Adrenal gland (tissue), 12 donors: ENCODE data around the gene TBC1D30. TPM values are rescaled to one million over a fixed set of nuclear protein-coding genes. Genes with fewer than 3 reads are reported as not detected.

ENCODE experiments used
- DNase-seq, 7 donors: peaks; one replicate each; pipeline ENCODE4 v3.0.0-alpha.2; 2019 to 2020
- H3K27ac ChIP-seq, 5 donors: fragments of 200-600 bp; sonication (generic) in 4 of 5; 1 replicate in 3 of 5; 2 replicates in 2 of 5; pipeline versions ENCODE4 v1.5.1 to v1.8.0; 2016 to 2020; ENCODE audit warnings: mild to moderate bottlenecking in 1 of 5
- H3K27me3 ChIP-seq: fragments of 200-600 bp; 2 replicates; pipeline ENCODE4 v1.8.0; 2021
- H3K36me3 ChIP-seq, 2 donors: fragments of 200-600 bp; replicated peaks in 1 of 2; 1 replicate in 1 of 2; 2 replicates in 1 of 2; pipeline versions ENCODE4 v1.5.1 to v1.8.0; 2018 to 2022
- H3K4me1 ChIP-seq, 2 donors: fragments of 200-600 bp; replicated peaks in 1 of 2; 1 replicate in 1 of 2; 2 replicates in 1 of 2; pipeline versions ENCODE4 v1.5.1 to v1.8.0; 2018 to 2021
- H3K4me3 ChIP-seq, 4 donors: fragments of 200-600 bp; sonication (generic) in 3 of 4; one replicate each; pipeline ENCODE4 v1.5.1; 2016 to 2018
- H3K9me3 ChIP-seq, 3 donors: fragments of 200-600 bp; sonication (generic) in 1 of 3; replicated peaks in 1 of 3; 1 replicate in 2 of 3; 2 replicates in 1 of 3; pipeline versions ENCODE4 v1.5.1 to v1.8.0; 2016 to 2021
- POLR2A ChIP-seq, 2 donors: fragments of 450-650 bp; IDR thresholded peaks; one replicate each; pipeline ENCODE4 v1.6.1; 2017; ENCODE audit warnings: antibody characterized with exemption in 2 of 2, mild to moderate bottlenecking in 2 of 2, moderate library complexity in 1 of 2
- WGBS, 4 donors: extraction: QIAGEN DNeasy Blood & Tissue Kit in 2 of 4; methylation state at CpG; one replicate each; pipeline versions ENCODE4 v1.1.5 to v1.1.7; 2013 to 2017; 5-methylcytosine and 5-hydroxymethylcytosine counted together
- intact Hi-C, 2 donors: fragments of 100-400 bp; cut with DNase I; formaldehyde crosslinking; loops; one replicate each; pipeline versions ENCODE4 v1.14.1 to v1.15.0; 2022 to 2023
- polyA plus RNA-seq, 3 donors: library from polyadenylated mRNA; stranded (reverse); fragments of 200-250 nt in 2 of 3; fragments of 350-450 nt in 1 of 3; fragmentation: Illumina TruSeq in 1 of 3; extraction: RNeasy Lipid Tissue Mini Kit (QIAGEN cat#74804) in 1 of 3; gene quantifications; one replicate each; pipeline ENCODE4 v1.2.3, GENCODE V29; 2013 to 2014
- total RNA-seq, 9 donors: library from RNA; depleted of rRNA in 4 of 9; stranded (reverse); fragments of >200 nt in 4 of 9; fragments of 120-200 nt in 1 of 9; fragmentation: NEBNext Ultra II Directional in 1 of 9; extraction: Animal tissue kit (Norgen Biotek cat#: 25700) in 1 of 9; gene quantifications; one replicate each; pipeline versions ENCODE4 v1.1.0 to v1.2.4, GENCODE V29; 2013 to 2023
- TF ChIP-seq, protein P1 (sequence below), 6 experiments: fragments of 450-650 bp in 4 of 6; fragments of 200-600 bp in 2 of 6; sonication (generic) in 1 of 6; IDR thresholded peaks; 1 replicate in 5 of 6; 2 replicates in 1 of 6; pipeline versions ENCODE4 v1.5.1 to v1.8.0; 2016 to 2021; ENCODE audit warnings: antibody characterized with exemption in 6 of 6, mild to moderate bottlenecking in 2 of 6, moderate library complexity in 1 of 6
- donor health status: healthy with polysubstance abuse.
- donor health status: Bipolar disorder and iron deficiency.
- donor health status: DM: yes; HTN: yes; CAD: no.
- donor health status: DM: no; HTN: no; CAD: no.
- donor health status: DM: no; HTN: no; CAD: no.
- donor health status: DM: yes; HTN: yes; CAD: no.

TBC1D30 gene
- total and polyA plus RNA-seq, 12 donors: 1.2 to 13.3 (median 3.9) TPM

DNA sequence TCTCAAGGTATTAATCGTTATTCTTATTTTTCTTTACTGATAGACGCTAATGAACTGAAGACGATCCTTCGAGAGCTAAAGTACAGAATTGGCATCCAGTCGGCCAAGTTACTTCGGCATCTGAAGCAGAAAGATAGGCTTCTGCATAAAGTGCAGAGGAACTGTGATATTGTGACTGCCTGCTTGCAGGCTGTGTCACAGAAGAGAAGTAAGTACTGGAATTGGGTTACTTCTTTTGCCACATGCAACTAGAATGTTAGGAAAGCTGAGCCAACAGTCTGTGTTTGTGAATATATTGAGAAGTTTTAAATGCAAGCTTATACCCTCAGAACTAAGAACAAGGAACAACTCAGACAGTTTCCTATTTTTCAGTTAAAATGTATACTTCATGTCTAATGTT is 38.6 kb upstream of the TBC1D30 start:
- 92 to 98% (median 94%) methylated on average over 6 of the region's 6 CpGs for WGBS, 4 donors
- H3K36me3 ChIP-seq: no peaks in the 10 kb centered on the region
- peaks cover 7 to 14% of the 10 kb centered on the region in 2 donors for H3K4me1 ChIP-seq
- no peak overlapping the region for H3K4me3 ChIP-seq
- no peak overlapping the region for H3K27ac ChIP-seq
- intact Hi-C loops: no loop called here
- no peaks in the 10 kb centered on the region for H3K9me3 ChIP-seq
- TF ChIP-seq, protein P1, sequence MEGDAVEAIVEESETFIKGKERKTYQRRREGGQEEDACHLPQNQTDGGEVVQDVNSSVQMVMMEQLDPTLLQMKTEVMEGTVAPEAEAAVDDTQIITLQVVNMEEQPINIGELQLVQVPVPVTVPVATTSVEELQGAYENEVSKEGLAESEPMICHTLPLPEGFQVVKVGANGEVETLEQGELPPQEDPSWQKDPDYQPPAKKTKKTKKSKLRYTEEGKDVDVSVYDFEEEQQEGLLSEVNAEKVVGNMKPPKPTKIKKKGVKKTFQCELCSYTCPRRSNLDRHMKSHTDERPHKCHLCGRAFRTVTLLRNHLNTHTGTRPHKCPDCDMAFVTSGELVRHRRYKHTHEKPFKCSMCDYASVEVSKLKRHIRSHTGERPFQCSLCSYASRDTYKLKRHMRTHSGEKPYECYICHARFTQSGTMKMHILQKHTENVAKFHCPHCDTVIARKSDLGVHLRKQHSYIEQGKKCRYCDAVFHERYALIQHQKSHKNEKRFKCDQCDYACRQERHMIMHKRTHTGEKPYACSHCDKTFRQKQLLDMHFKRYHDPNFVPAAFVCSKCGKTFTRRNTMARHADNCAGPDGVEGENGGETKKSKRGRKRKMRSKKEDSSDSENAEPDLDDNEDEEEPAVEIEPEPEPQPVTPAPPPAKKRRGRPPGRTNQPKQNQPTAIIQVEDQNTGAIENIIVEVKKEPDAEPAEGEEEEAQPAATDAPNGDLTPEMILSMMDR (IDR thresholded peaks at IDR 0.05): no peak
- no peak for TF ChIP-seq POLR2A (IDR thresholded peaks at IDR 0.05)
- no peak for DNase-seq
- no peaks in the 10 kb centered on the region for H3K27me3 ChIP-seq

DNA sequence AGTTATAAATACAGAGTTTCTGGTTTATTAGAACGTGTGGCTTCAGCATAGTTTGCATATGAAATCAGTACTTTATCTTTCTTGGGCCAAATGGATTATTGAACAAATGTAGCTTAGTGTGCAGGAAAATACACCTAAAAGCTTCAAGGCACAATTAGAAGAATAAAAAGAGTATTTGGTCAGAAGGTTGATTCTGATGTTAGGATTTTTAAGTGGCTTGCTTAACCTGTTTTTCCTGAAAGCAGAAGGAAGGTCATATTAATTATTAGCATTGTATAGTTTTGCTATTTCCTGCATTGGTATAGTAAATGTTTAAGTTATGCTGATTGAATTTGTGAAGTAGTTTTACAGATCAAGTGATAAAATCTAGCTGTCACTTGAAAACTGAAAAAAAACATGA is 34.3 kb upstream of the TBC1D30 start:
- Histone ChIP-seq H3K4me1 (no peaks in the 10 kb centered on the region), H3K4me3 (no peak overlapping the region), H3K36me3 (no peaks in the 10 kb centered on the region), H3K9me3 (no peaks in the 10 kb centered on the region), H3K27ac (no peak overlapping the region), H3K27me3 (no peaks in the 10 kb centered on the region)
- WGBS, 4 donors: 76 to 86% (median 79%) methylated on average over 1 of the region's 1 CpG
- no peak for TF ChIP-seq POLR2A (IDR thresholded peaks at IDR 0.05)
- TF ChIP-seq, protein P1 (IDR thresholded peaks at IDR 0.05): no peak
- DNase-seq: no peak
- intact Hi-C loops: no loop called here

DNA sequence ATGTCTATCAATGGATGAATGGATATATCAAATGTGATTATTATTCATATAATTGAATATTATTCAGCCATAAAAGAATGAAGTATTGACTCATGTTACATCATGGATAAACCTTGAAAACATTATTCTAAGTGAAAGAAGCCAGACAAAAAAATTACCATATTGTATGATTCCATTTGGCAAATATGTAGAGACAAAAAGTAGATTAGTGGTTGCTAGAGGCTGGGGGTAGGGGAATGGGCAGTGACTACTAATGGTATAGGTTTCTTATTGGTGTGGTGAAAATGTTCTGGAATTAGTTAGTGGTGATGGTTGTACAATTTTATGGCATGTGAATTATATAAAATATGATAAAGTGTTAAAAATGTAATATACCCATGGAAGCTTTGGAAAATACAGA is 33.4 kb upstream of the TBC1D30 start:
- no peak for TF ChIP-seq POLR2A (IDR thresholded peaks at IDR 0.05)
- TF ChIP-seq, protein P1 (IDR thresholded peaks at IDR 0.05): no peak
- intact Hi-C loops: no loop called here

DNA sequence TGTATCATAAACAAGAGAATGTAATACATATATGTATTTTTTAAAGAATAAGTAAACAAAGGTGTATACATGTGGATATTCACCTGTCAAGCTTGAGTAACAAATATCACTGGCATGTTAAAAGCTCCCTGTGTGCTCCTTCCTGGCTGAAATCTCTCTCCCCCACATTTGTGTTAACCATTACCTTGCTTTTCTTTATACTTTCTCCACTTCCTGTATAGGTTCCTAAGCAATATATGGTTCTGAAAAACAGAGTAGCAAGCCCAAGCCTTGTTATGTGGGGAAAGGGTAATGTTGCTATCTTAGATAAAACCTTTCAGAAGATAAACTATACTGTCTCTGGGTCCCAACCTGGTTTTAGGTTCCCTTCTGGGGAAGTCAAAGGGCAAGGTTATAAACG is 32.3 kb upstream of the TBC1D30 start:
- 65 to 85% (median 82%) methylated on average over 1 of the region's 1 CpG for WGBS, 4 donors
- TF ChIP-seq, protein P1 (IDR thresholded peaks at IDR 0.05): no peak
- no peak for TF ChIP-seq POLR2A (IDR thresholded peaks at IDR 0.05)

More for the DNA sequence above, 33.4 kb upstream of the TBC1D30 start:
- Histone ChIP-seq H3K27me3 (no peaks in the 10 kb centered on the region), H3K4me1 (no peaks in the 10 kb centered on the region), H3K36me3 (no peaks in the 10 kb centered on the region), H3K4me3 (no peak overlapping the region), H3K27ac (no peak overlapping the region), H3K9me3 (no peaks in the 10 kb centered on the region)
- no peak for DNase-seq

More for the DNA sequence above, 32.3 kb upstream of the TBC1D30 start:
- H3K27ac ChIP-seq: no peak overlapping the region
- no peaks in the 10 kb centered on the region for H3K27me3 ChIP-seq
- no peaks in the 10 kb centered on the region for H3K36me3 ChIP-seq
- no peaks in the 10 kb centered on the region for H3K4me1 ChIP-seq
- H3K4me3 ChIP-seq: no peak overlapping the region
- DNase-seq: no peak
- H3K9me3 ChIP-seq: no peaks in the 10 kb centered on the region
- intact Hi-C loops: no loop called here
